ENCODE results near the gene SLC6A3.

- TF ChIP-seq CTCF (IDR thresholded peaks at IDR 0.05) (no peak), EZH2 (IDR thresholded peaks at IDR 0.05; ENCODE audit: borderline replicate concordance, insufficient read depth, low read depth, low read length, poor library complexity, severe bottlenecking) (no peak)
These were observed 59.6 kb downstream of the SLC6A3 start for GRCh38 chr5:1385395-1386273.

All from B cell (primary cell).